Mesodermal cell (in vitro differentiated cells): Measurements from ENCODE around the gene WNT4.

Experiments
- H3K27ac ChIP-seq: 2 replicates; pipeline ENCODE4 v1.7.0; 2013; ENCODE audit warnings: mild to moderate bottlenecking, low read depth, low read length, moderate library complexity; ENCODE audit not compliant: severe bottlenecking
- H3K36me3 ChIP-seq: 2 replicates; pipeline ENCODE4 v1.7.1; 2013; ENCODE audit warnings: mild to moderate bottlenecking, low read length, moderate library complexity; ENCODE audit not compliant: control insufficient read depth, insufficient read depth
- H3K4me1 ChIP-seq: one replicate; pipeline ENCODE4 v1.7.1; 2013; ENCODE audit warnings: mild to moderate bottlenecking, low read length; ENCODE audit not compliant: insufficient read depth, control insufficient read depth, poor library complexity, severe bottlenecking
- H3K4me3 ChIP-seq: 2 replicates; pipeline ENCODE4 v1.7.0; 2013; ENCODE audit warnings: low read length, control low read depth, mild to moderate bottlenecking; ENCODE audit not compliant: insufficient read depth, poor library complexity, severe bottlenecking; ENCODE audit errors: extremely low read depth
- H3K9me3 ChIP-seq: 2 replicates; pipeline ENCODE4 v1.7.1; 2013; ENCODE audit warnings: mild to moderate bottlenecking, low read length, moderate library complexity; ENCODE audit not compliant: control insufficient read depth
- WGBS, 2 experiments: methylation state at CpG; one replicate each; pipeline ENCODE4 v1.1.5; 2013; ENCODE audit warnings: missing lambda C conversion rate in 2 of 2; ENCODE audit not compliant: insufficient coverage in 2 of 2; 5-methylcytosine and 5-hydroxymethylcytosine counted together

WNT4 gene

GRCh38 chr1:22163564-22163963 is 20.7 kb upstream of the WNT4 start:
- Histone ChIP-seq H3K27ac (no peak overlapping the region), H3K4me1 (no peaks in the 10 kb centered on the region), H3K9me3 (no peaks in the 10 kb centered on the region), H3K36me3 (no peaks in the 10 kb centered on the region), H3K4me3 (no peak overlapping the region)
- WGBS, 2 experiments, result 92 to 95% methylated on average over 6 of the region's 6 CpGs

GRCh38 chr1:22163137-22163536 is 20.2 kb upstream of the WNT4 start:
- Histone ChIP-seq H3K36me3 (no peaks in the 10 kb centered on the region), H3K4me3 (no peak overlapping the region), H3K9me3 (no peaks in the 10 kb centered on the region), H3K27ac (no peak overlapping the region), H3K4me1 (no peaks in the 10 kb centered on the region)
- WGBS, 2 experiments, result 93% methylated on average over 12 to 14 of the region's 14 CpGs

- 86 to 88% methylated on average over 10 to 13 of the region's 17 CpGs for WGBS, 2 experiments
- Histone ChIP-seq H3K4me1 (peaks cover under 1% of the 10 kb centered on the region), H3K4me3 (no peak overlapping the region), H3K36me3 (no peaks in the 10 kb centered on the region), H3K27ac (no peak overlapping the region), H3K9me3 (no peaks in the 10 kb centered on the region)
These were observed 17.0 kb upstream of the WNT4 start for GRCh38 chr1:22159891-22160290.

- Histone ChIP-seq H3K27ac (no peak overlapping the region), H3K36me3 (no peaks in the 10 kb centered on the region), H3K4me1 (peaks cover 7% of the 10 kb centered on the region), H3K4me3 (no peak overlapping the region), H3K9me3 (no peaks in the 10 kb centered on the region)
- 85 to 92% methylated on average over 2 to 3 of the region's 4 CpGs for WGBS, 2 experiments
These were observed 15.8 kb upstream of the WNT4 start for GRCh38 chr1:22158654-22159053.

- H3K9me3 ChIP-seq, result no peaks in the 10 kb centered on the region
- H3K4me1 ChIP-seq, result peaks cover 7% of the 10 kb centered on the region
- H3K36me3 ChIP-seq, result no peaks in the 10 kb centered on the region
- H3K4me3 ChIP-seq, result no peak overlapping the region
- WGBS, 2 experiments, result 92 to 97% methylated on average over 7 to 9 of the region's 9 CpGs
- no peak overlapping the region for H3K27ac ChIP-seq
These were observed 14.6 kb upstream of the WNT4 start for GRCh38 chr1:22157359-22157966.

GRCh38 chr1:22155517-22155916 is 12.6 kb upstream of the WNT4 start:
- H3K9me3 ChIP-seq, result no peaks in the 10 kb centered on the region
- WGBS, 2 experiments, result 92 to 100% methylated on average over 1 to 3 of the region's 4 CpGs
- no peak overlapping the region for H3K27ac ChIP-seq
- no peaks in the 10 kb centered on the region for H3K36me3 ChIP-seq
- H3K4me1 ChIP-seq, result peaks cover 7% of the 10 kb centered on the region
- no peak overlapping the region for H3K4me3 ChIP-seq

- H3K36me3 ChIP-seq, result no peaks in the 10 kb centered on the region
- H3K27ac ChIP-seq, result no peak overlapping the region
- WGBS, 2 experiments, result 33 to 72% methylated on average over 4 of the region's 6 CpGs
- peaks cover 7% of the 10 kb centered on the region for H3K4me1 ChIP-seq
- no peak overlapping the region for H3K4me3 ChIP-seq
- H3K9me3 ChIP-seq, result no peaks in the 10 kb centered on the region
These were observed 11.7 kb upstream of the WNT4 start for GRCh38 chr1:22154626-22155025.

- Histone ChIP-seq H3K27ac (no peak overlapping the region), H3K9me3 (no peaks in the 10 kb centered on the region), H3K36me3 (no peaks in the 10 kb centered on the region), H3K4me1 (peaks cover 7% of the 10 kb centered on the region), H3K4me3 (no peak overlapping the region)
- 84 to 90% methylated on average over 10 to 24 of the region's 25 CpGs for WGBS, 2 experiments
These were observed 11.0 kb upstream of the WNT4 start for GRCh38 chr1:22153660-22154437.

GRCh38 chr1:22150923-22151322 is 8.0 kb upstream of the WNT4 start:
- Histone ChIP-seq H3K27ac (no peak overlapping the region), H3K4me1 (peaks cover 7% of the 10 kb centered on the region), H3K9me3 (no peaks in the 10 kb centered on the region), H3K36me3 (no peaks in the 10 kb centered on the region), H3K4me3 (no peak overlapping the region)
- WGBS, 2 experiments, result 68 to 87% methylated on average over 4 to 6 of the region's 6 CpGs

- H3K4me1 ChIP-seq, result peaks cover 6% of the 10 kb centered on the region
- WGBS, 2 experiments, result 0% methylated on average over 76 to 87 of the region's 102 CpGs
- no peaks in the 10 kb centered on the region for H3K9me3 ChIP-seq
- H3K27ac ChIP-seq, result no peak overlapping the region
- no peaks in the 10 kb centered on the region for H3K36me3 ChIP-seq
- H3K4me3 ChIP-seq, result peak overlapping the region; percentile 30
These were observed 407 bp downstream of the WNT4 start for GRCh38 chr1:22142315-22143064.
